H9 (cell line): ENCODE results near the gene HHATL. TPM values are rescaled to one million over a fixed set of nuclear protein-coding genes. Genes with fewer than 3 reads are reported as not detected.

Experiments
- DNase-seq: peaks from one replicate; pipeline ENCODE4 v3.0.0-alpha.2; 2017
- H2AFZ ChIP-seq: one replicate; pipeline ENCODE4 v1.6.1; 2013; ENCODE audit warnings: mild to moderate bottlenecking, low read length, control low read depth, moderate library complexity
- H2AK5ac ChIP-seq: 2 replicates; pipeline ENCODE4 v1.6.1; 2013; ENCODE audit warnings: low read length, control low read depth, mixed read lengths; ENCODE audit not compliant: insufficient read length
- H2BK120ac ChIP-seq: one replicate; pipeline ENCODE4 v1.6.1; 2013; ENCODE audit warnings: low read depth, mild to moderate bottlenecking, low read length, control low read depth, inconsistent platforms; ENCODE audit not compliant: poor library complexity, severe bottlenecking
- H2BK12ac ChIP-seq: 2 replicates; pipeline ENCODE4 v1.6.1; 2013; ENCODE audit warnings: low read length, control low read depth, mixed read lengths, low read depth; ENCODE audit not compliant: insufficient read length
- H2BK15ac ChIP-seq: 2 replicates; pipeline ENCODE4 v1.6.1; 2013; ENCODE audit warnings: low read depth, low read length, control low read depth
- H2BK20ac ChIP-seq: one replicate; pipeline ENCODE4 v1.6.1; 2013; ENCODE audit warnings: low read depth, mild to moderate bottlenecking, low read length, control low read depth, inconsistent platforms; ENCODE audit not compliant: poor library complexity, severe bottlenecking
- H2BK5ac ChIP-seq: 2 replicates; pipeline ENCODE4 v1.6.1; 2013; ENCODE audit warnings: low read length, control low read depth, mixed read lengths; ENCODE audit not compliant: insufficient read length
- H3K14ac ChIP-seq: 2 replicates; pipeline ENCODE4 v1.6.1; 2013; ENCODE audit warnings: low read length, control low read depth; ENCODE audit not compliant: insufficient read depth
- H3K18ac ChIP-seq: 2 replicates; pipeline ENCODE4 v1.6.1; 2013; ENCODE audit warnings: low read depth, mild to moderate bottlenecking, mixed read lengths, low read length, control low read depth; ENCODE audit not compliant: insufficient read length
- H3K23ac ChIP-seq: 2 replicates; pipeline ENCODE4 v1.6.1; 2013; ENCODE audit warnings: low read length, control low read depth, mixed read lengths, low read depth; ENCODE audit not compliant: insufficient read length
- H3K23me2 ChIP-seq: 2 replicates; pipeline ENCODE4 v1.6.1; 2013; ENCODE audit warnings: low read depth, mild to moderate bottlenecking, mixed read lengths, low read length, control low read depth; ENCODE audit not compliant: insufficient read length, poor library complexity, severe bottlenecking
- H3K27ac ChIP-seq: 2 replicates; pipeline ENCODE4 v1.5.1; 2013; ENCODE audit warnings: low read length, control low read depth, mixed read lengths, low read depth; ENCODE audit not compliant: insufficient read length
- H3K27me3 ChIP-seq: 2 replicates; pipeline ENCODE4 v1.6.1; 2013; ENCODE audit warnings: low read length, control low read depth, inconsistent platforms; ENCODE audit not compliant: insufficient read depth
- H3K4ac ChIP-seq: 2 replicates; pipeline ENCODE4 v1.6.1; 2013; ENCODE audit warnings: low read depth, mild to moderate bottlenecking, control low read depth, inconsistent platforms, low read length, moderate library complexity
- H3K4me1 ChIP-seq: 2 replicates; pipeline ENCODE4 v1.6.1; 2013; ENCODE audit warnings: low read length, control low read depth, inconsistent platforms; ENCODE audit not compliant: insufficient read depth
- H3K4me2 ChIP-seq: 2 replicates; pipeline ENCODE4 v1.6.1; 2013; ENCODE audit warnings: low read length, control low read depth, mixed read lengths; ENCODE audit not compliant: insufficient read length, insufficient read depth
- H3K56ac ChIP-seq: 2 replicates; pipeline ENCODE4 v1.6.1; 2013; ENCODE audit warnings: low read depth, mild to moderate bottlenecking, mixed read lengths, low read length, control low read depth; ENCODE audit not compliant: insufficient read length
- H3K79me1 ChIP-seq: 2 replicates; pipeline ENCODE4 v1.6.1; 2013; ENCODE audit warnings: low read depth, mild to moderate bottlenecking, moderate library complexity, low read length, control low read depth, inconsistent platforms; ENCODE audit not compliant: insufficient read depth, poor library complexity, severe bottlenecking
- H3K79me2 ChIP-seq: 2 replicates; pipeline ENCODE4 v1.6.1; 2013; ENCODE audit warnings: low read length, control low read depth, inconsistent platforms; ENCODE audit not compliant: insufficient read depth
- H3K9ac ChIP-seq: 2 replicates; pipeline ENCODE4 v1.6.1; 2013; ENCODE audit warnings: low read length, control low read depth, mixed read lengths; ENCODE audit not compliant: insufficient read length; ENCODE audit errors: extremely low read depth
- H3K9me3 ChIP-seq: one replicate; pipeline ENCODE4 v1.6.1; 2013; ENCODE audit warnings: low read depth, low read length, inconsistent platforms; ENCODE audit not compliant: control insufficient read depth
- H3T11ph ChIP-seq: one replicate; pipeline ENCODE4 v1.6.1; 2013; ENCODE audit warnings: mild to moderate bottlenecking, low read length, control low read depth, inconsistent platforms
- H4K20me1 ChIP-seq: one replicate; pipeline ENCODE4 v1.6.1; 2013; ENCODE audit not compliant: control insufficient read depth, insufficient read length, insufficient read depth
- H4K5ac ChIP-seq: 2 replicates; pipeline ENCODE4 v1.6.1; 2013; ENCODE audit warnings: low read depth, mild to moderate bottlenecking, mixed read lengths, low read length, control low read depth; ENCODE audit not compliant: insufficient read length
- H4K8ac ChIP-seq: replicated peaks from 2 replicates; pipeline ENCODE4 v1.6.1; 2013; ENCODE audit warnings: low read length, control low read depth, mixed read lengths, low read depth; ENCODE audit not compliant: insufficient read length
- H4K91ac ChIP-seq: 2 replicates; pipeline ENCODE4 v1.6.1; 2013; ENCODE audit warnings: low read depth, mild to moderate bottlenecking, moderate library complexity, mixed read lengths, low read length, control low read depth; ENCODE audit not compliant: insufficient read length
- H3K27ac Mint-ChIP-seq, 3 experiments: 2 replicates in 2 of 3; 3 replicates in 1 of 3; pipeline ENCODE4 v1.8.0; 2020 to 2021; ENCODE audit warnings: mixed read lengths in 3 of 3, mild to moderate bottlenecking in 1 of 3, moderate library complexity in 1 of 3
- H3K27me3 Mint-ChIP-seq: 2 replicates; pipeline ENCODE4 v1.8.0; 2021; ENCODE audit warnings: low read depth, mild to moderate bottlenecking, moderate library complexity, mixed read lengths
- H3K36me3 Mint-ChIP-seq, 3 experiments: 2 replicates in 2 of 3; 3 replicates in 1 of 3; pipeline ENCODE4 v1.8.0; 2020 to 2021; ENCODE audit warnings: low read depth in 3 of 3, mixed read lengths in 3 of 3; ENCODE audit not compliant: insufficient read depth in 1 of 3
- H3K4me1 Mint-ChIP-seq, 2 experiments: 2 replicates each; pipeline ENCODE4 v1.8.0; 2020; ENCODE audit warnings: mixed read lengths in 2 of 2
- H3K4me3 Mint-ChIP-seq, 2 experiments: 2 replicates in 1 of 2; 3 replicates in 1 of 2; pipeline ENCODE4 v1.8.0; 2020 to 2021; ENCODE audit warnings: mild to moderate bottlenecking in 2 of 2, mixed read lengths in 2 of 2, moderate library complexity in 1 of 2
- H3K9me3 Mint-ChIP-seq, 2 experiments: 2 replicates in 1 of 2; 3 replicates in 1 of 2; pipeline ENCODE4 v1.8.0; 2020; ENCODE audit warnings: mild to moderate bottlenecking in 2 of 2, mixed read lengths in 2 of 2, moderate library complexity in 1 of 2
- CTCF ChIP-seq: fragments of 200-600 bp; sonication (generic); conservative IDR thresholded peaks from 3 replicates; pipeline ENCODE4 v1.8.0; 2021; ENCODE audit warnings: antibody characterized with exemption, mild to moderate bottlenecking
- WGBS: extraction: QIAGEN DNeasy Blood & Tissue Kit; methylation state at CpG from one replicate; pipeline ENCODE4 v1.1.7; 2013; ENCODE audit warnings: missing lambda C conversion rate, low lambda C conversion rate, mixed read lengths; ENCODE audit not compliant: insufficient read length; ENCODE audit errors: extremely low coverage; 5-methylcytosine and 5-hydroxymethylcytosine counted together
- total RNA-seq: library from RNA; stranded (reverse); gene quantifications from 2 replicates; pipeline ENCODE4 v1.2.1, GENCODE V29; 2021

The HHATL gene
- total RNA-seq, 1 experiment from 2014 or later, result 0.46 TPM

DNA sequence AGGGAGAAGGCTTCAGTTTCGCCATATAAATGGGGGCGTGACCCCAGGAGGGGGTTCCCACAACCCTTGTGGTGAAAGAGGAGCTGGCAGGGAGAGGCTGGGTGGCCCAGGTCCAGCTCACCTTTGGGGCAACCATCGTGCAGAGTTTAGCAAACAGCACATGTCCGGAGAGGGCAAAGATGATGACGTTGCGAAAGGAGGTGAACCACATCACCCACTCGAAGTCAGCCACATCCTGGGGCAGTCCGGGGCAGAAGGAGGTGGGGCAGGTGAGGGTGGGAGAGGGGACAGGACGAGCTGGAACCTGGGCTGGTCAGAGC lies 3.7 kb downstream of the HHATL start:
- Histone ChIP-seq H4K5ac (no peak overlapping the region), H3K14ac (no peak overlapping the region), H3K4me2 (no peak overlapping the region), H4K91ac (no peak overlapping the region), H2BK15ac (no peak overlapping the region), H2AK5ac (no peak overlapping the region), H3K79me2 (no peaks in the 10 kb centered on the region), H3T11ph (no peak overlapping the region), H3K9ac (no peak overlapping the region), H2BK12ac (no peak overlapping the region), H2BK5ac (no peak overlapping the region), H3K56ac (no peak overlapping the region), H3K4me1 (no peaks in the 10 kb centered on the region), H3K79me1 (no peaks in the 10 kb centered on the region), H3K27ac (no peak overlapping the region), H4K8ac (no peak overlapping the region), H3K18ac (no peak overlapping the region), H2BK120ac (no peak overlapping the region), H4K20me1 (no peaks in the 10 kb centered on the region), H3K23ac (no peak overlapping the region), H2AFZ (no peak overlapping the region), H3K27me3 (no peaks in the 10 kb centered on the region; the same call in 1 of the 2 replicates), H3K23me2 (no peaks in the 10 kb centered on the region), H3K9me3 (no peaks in the 10 kb centered on the region), H2BK20ac (no peak overlapping the region), H3K4ac (no peak overlapping the region)
- Mint-ChIP-seq H3K36me3 (no peaks in the 10 kb centered on the region), H3K27me3 (no peaks in the 10 kb centered on the region), H3K27ac (no peak overlapping the region), H3K4me3 (no peak overlapping the region), H3K9me3 (no peaks in the 10 kb centered on the region), H3K4me1 (peaks cover 11 to 22% of the 10 kb centered on the region in 2 experiments)
- TF ChIP-seq CTCF, result no peak
- no CpG with 5 or more reads among the region's 9 CpGs for WGBS
- no peak for DNase-seq
